Measurements from ENCODE around the gene ZC3HAV1. TPM values are rescaled to one million over a fixed set of nuclear protein-coding genes. Genes with fewer than 3 reads are reported as not detected.
A peak's percentile ranks its signal among the peaks of the same experiment; 100 is the strongest.

The ZC3HAV1 gene
- total and polyA plus RNA-seq, 9 of the 15 experiments (the other 6 are each of a cell fraction or from before 2014, with no cell fraction given): 11.9 to 40.5 (median 23.9) TPM

DNA sequence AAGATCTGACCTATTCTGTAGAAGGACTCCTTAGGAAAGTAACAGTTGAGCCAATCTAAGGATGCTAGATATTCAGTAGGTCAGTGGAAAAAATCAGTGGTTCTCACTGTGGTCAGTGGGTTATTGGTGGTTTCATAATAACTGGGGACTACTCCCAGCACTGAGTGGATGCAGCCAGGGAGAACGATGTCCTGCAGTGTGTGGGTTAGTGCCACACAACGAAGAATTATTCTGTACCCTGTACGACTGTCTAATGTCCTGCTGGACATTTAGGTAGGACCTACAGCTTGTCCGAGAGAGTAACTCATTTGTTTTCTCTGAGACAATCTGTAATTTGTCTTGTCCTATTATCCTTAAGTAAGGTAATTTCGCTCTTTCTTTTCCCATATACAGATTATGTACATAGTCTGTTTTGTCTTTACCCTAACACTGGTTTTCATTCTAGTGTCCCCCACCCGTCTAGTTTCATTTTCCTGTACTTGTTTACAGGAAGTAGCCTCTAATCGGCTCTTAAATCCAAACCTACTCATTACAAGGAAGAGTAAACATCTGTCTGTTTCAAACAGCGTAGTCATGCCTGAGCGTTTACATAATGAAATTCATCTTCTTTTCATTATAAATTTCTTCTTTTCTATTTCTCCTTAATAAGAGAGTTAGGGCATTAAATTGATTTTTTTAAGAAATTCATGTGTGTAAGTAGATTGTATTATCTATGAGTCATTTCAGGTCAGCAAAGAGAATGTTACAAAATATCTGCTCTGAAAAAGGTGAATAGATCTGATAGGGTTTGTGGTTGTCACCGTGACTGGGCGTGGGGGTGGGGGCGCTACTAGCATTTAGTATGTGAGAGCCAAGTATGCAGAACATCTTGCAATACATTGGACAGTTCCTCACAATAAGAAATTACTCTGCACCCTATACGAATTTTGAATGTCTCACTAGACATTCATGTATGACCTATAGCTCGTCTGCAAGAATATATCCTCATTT is 65.4 kb downstream of the ZC3HAV1 start (continued):
- TF ChIP-seq, protein P1, sequence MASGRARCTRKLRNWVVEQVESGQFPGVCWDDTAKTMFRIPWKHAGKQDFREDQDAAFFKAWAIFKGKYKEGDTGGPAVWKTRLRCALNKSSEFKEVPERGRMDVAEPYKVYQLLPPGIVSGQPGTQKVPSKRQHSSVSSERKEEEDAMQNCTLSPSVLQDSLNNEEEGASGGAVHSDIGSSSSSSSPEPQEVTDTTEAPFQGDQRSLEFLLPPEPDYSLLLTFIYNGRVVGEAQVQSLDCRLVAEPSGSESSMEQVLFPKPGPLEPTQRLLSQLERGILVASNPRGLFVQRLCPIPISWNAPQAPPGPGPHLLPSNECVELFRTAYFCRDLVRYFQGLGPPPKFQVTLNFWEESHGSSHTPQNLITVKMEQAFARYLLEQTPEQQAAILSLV (tag; IDR thresholded peaks at IDR 0.05): peak; percentile 24; the same call in 1 of the 2 replicates
- TF ChIP-seq, protein P2, sequence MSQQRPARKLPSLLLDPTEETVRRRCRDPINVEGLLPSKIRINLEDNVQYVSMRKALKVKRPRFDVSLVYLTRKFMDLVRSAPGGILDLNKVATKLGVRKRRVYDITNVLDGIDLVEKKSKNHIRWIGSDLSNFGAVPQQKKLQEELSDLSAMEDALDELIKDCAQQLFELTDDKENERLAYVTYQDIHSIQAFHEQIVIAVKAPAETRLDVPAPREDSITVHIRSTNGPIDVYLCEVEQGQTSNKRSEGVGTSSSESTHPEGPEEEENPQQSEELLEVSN (IDR thresholded peaks at IDR 0.05; ENCODE audit: borderline replicate concordance in 1 of 2, extremely low read depth in 1 of 2, insufficient read depth in 1 of 2, insufficient read length in 1 of 2, low read depth in 1 of 2, low read length in 1 of 2, poor library complexity in 1 of 2, severe bottlenecking in 1 of 2): no peak
- TF ChIP-seq NCOA6 (IDR thresholded peaks at IDR 0.05) (no peak), FOXA3 (CRISPR knock-in tag; conservative IDR thresholded peaks at IDR 0.05 in 1 of 2, IDR thresholded peaks at IDR 0.05 in 1 of 2) (peak; percentile 92 to 94), PTTG1 (tag; IDR thresholded peaks at IDR 0.05; ENCODE audit: low read depth) (no peak), POLR3A (IDR thresholded peaks at IDR 0.05; ENCODE audit: borderline replicate concordance, extremely low read depth, insufficient read depth, insufficient read length) (no peak), SP1 (CRISPR knock-in tag; IDR thresholded peaks at IDR 0.05) (no peak; the same call in 1 of the 2 replicates), CBX3 (IDR thresholded peaks at IDR 0.05; ENCODE audit: borderline replicate concordance in 1 of 2, low read length in 2 of 2) (peak in 1 of 2 experiments; percentile 74; a peak in 1 of 3 replicates), ZNF134 (CRISPR knock-in tag; conservative IDR thresholded peaks at IDR 0.05) (no peak), HMG20A (CRISPR knock-in tag; conservative IDR thresholded peaks at IDR 0.05) (no peak), CBFA2T2 (conservative IDR thresholded peaks at IDR 0.05) (peak; percentile 90), NCOR1 (IDR thresholded peaks at IDR 0.05) (peak; percentile 93), ZKSCAN1 (IDR thresholded peaks at IDR 0.05; ENCODE audit: low read depth, low read length) (no peak), LEF1 (IDR thresholded peaks at IDR 0.05) (peak; percentile 100), ZNF133 (CRISPR knock-in tag; IDR thresholded peaks at IDR 0.05) (no peak), ZNF311 (CRISPR knock-in tag; IDR thresholded peaks at IDR 0.05) (no peak), HNRNPUL1 (IDR thresholded peaks at IDR 0.05; ENCODE audit: low read length) (no peak)
- TF ChIP-seq, protein P3, sequence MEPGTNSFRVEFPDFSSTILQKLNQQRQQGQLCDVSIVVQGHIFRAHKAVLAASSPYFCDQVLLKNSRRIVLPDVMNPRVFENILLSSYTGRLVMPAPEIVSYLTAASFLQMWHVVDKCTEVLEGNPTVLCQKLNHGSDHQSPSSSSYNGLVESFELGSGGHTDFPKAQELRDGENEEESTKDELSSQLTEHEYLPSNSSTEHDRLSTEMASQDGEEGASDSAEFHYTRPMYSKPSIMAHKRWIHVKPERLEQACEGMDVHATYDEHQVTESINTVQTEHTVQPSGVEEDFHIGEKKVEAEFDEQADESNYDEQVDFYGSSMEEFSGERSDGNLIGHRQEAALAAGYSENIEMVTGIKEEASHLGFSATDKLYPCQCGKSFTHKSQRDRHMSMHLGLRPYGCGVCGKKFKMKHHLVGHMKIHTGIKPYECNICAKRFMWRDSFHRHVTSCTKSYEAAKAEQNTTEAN (CRISPR knock-in tag; IDR thresholded peaks at IDR 0.05): no peak
- TF ChIP-seq, protein P4, sequence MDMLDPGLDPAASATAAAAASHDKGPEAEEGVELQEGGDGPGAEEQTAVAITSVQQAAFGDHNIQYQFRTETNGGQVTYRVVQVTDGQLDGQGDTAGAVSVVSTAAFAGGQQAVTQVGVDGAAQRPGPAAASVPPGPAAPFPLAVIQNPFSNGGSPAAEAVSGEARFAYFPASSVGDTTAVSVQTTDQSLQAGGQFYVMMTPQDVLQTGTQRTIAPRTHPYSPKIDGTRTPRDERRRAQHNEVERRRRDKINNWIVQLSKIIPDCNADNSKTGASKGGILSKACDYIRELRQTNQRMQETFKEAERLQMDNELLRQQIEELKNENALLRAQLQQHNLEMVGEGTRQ (CRISPR knock-in tag; IDR thresholded peaks at IDR 0.05): no peak
- TF ChIP-seq, protein P5, sequence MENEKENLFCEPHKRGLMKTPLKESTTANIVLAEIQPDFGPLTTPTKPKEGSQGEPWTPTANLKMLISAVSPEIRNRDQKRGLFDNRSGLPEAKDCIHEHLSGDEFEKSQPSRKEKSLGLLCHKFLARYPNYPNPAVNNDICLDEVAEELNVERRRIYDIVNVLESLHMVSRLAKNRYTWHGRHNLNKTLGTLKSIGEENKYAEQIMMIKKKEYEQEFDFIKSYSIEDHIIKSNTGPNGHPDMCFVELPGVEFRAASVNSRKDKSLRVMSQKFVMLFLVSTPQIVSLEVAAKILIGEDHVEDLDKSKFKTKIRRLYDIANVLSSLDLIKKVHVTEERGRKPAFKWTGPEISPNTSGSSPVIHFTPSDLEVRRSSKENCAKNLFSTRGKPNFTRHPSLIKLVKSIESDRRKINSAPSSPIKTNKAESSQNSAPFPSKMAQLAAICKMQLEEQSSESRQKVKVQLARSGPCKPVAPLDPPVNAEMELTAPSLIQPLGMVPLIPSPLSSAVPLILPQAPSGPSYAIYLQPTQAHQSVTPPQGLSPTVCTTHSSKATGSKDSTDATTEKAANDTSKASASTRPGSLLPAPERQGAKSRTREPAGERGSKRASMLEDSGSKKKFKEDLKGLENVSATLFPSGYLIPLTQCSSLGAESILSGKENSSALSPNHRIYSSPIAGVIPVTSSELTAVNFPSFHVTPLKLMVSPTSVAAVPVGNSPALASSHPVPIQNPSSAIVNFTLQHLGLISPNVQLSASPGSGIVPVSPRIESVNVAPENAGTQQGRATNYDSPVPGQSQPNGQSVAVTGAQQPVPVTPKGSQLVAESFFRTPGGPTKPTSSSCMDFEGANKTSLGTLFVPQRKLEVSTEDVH (IDR thresholded peaks at IDR 0.05; ENCODE audit: low read depth, partially characterized antibody): peak; percentile 67

Data from K562 (cell line).